Measurements from ENCODE around the gene VOPP1.
"Not testable (repeated sequence)": the region's sequence is repeated elsewhere in the genome, so short reads cannot be mapped to it uniquely, and the experiment has no call there.

VOPP1 gene

GRCh38 chr7:55472928-55473725 lies 99.2 kb downstream of the VOPP1 start:
- no peak for DNase-seq (ENCODE audit: low read depth)
- no peak for TF ChIP-seq CTCF (IDR thresholded peaks at IDR 0.05; ENCODE audit: low read depth, low read length, missing control alignments)
- no peak overlapping the region for H3K4me3 ChIP-seq (ENCODE audit: low read depth, low read length)
- in situ Hi-C loops (cut with HindIII; ENCODE audit: low sequenced_read_pairs): no loop called here

- H3K4me3 ChIP-seq (ENCODE audit: low read depth, low read length); in situ Hi-C loops (cut with HindIII; ENCODE audit: low sequenced_read_pairs); DNase-seq (ENCODE audit: low read depth): not testable (repeated sequence)
Measured at GRCh38 chr7:55472406-55472805, 99.9 kb downstream of the VOPP1 start.

DNA sequence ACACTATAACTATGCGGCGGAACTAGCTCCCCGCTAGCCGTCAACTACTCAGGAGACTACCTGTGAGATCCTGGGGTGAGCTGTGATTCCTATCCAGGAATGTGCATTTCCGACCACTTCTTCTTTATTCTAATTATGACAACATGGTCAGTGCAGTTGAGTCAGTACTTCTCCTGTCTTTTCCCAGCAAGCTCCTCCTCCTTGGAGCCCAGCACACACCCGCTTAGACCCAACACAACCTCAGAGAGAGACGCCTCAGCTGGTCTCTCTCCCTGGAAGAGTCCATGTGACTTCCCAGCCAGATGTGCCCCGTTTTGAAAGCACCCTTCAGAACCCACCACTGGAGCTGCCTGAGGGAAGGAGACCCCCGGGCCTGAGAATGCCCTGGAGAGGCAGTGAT lies 100.7 kb downstream of the VOPP1 start:
- in situ Hi-C loops (cut with HindIII; ENCODE audit: low sequenced_read_pairs); H3K4me3 ChIP-seq (ENCODE audit: low read depth, low read length); DNase-seq (ENCODE audit: low read depth): not testable (repeated sequence)

GRCh38 chr7:55470261-55470660 lies 102.0 kb downstream of the VOPP1 start:
- H3K4me3 ChIP-seq (ENCODE audit: low read depth, low read length): no peak overlapping the region
- no peak for TF ChIP-seq CTCF (IDR thresholded peaks at IDR 0.05; ENCODE audit: low read depth, low read length, missing control alignments)
- in situ Hi-C loops (cut with HindIII; ENCODE audit: low sequenced_read_pairs): no loop called here
- DNase-seq (ENCODE audit: low read depth): no peak

- TF ChIP-seq CTCF (IDR thresholded peaks at IDR 0.05; ENCODE audit: low read depth, low read length, missing control alignments): no peak
- in situ Hi-C loops (cut with HindIII; ENCODE audit: low sequenced_read_pairs): loop anchor here (5.0 kb wide), 2 partner anchors 42 to 103 kb away; partner anchors contain the start of gene VOPP1
- no peak for DNase-seq (ENCODE audit: low read depth)
- H3K4me3 ChIP-seq (ENCODE audit: low read depth, low read length): no peak overlapping the region
Measured at GRCh38 chr7:55469721-55470120, 102.6 kb downstream of the VOPP1 start.

DNA sequence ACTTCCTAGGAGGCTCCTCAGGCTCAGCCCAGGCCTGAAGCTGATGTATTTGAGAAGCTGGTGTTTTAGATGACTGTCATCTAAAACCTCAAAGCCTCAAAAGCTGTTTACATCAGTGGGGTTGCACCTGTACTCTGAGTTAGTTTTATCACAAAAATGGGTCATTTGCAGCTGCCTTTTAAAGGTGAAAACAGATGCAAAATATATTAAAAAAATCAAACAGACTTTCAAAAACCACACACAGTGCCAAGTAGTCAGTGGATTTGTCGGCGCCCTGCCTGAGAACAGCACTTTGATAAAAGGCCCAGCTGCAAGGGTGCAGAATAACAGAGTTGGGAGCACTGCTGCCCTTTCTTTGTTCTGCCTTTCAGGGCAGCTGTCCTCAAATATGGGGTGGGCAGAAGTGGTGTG lies 103.0 kb downstream of the VOPP1 start:
- in situ Hi-C loops (cut with HindIII; ENCODE audit: low sequenced_read_pairs): loop anchor here (5.0 kb wide), 2 partner anchors 42 to 103 kb away; partner anchors contain the start of gene VOPP1
- no peak for TF ChIP-seq CTCF (IDR thresholded peaks at IDR 0.05; ENCODE audit: low read depth, low read length, missing control alignments)
- H3K4me3 ChIP-seq (ENCODE audit: low read depth, low read length): no peak overlapping the region
- DNase-seq (ENCODE audit: low read depth): no peak

- TF ChIP-seq CTCF (IDR thresholded peaks at IDR 0.05; ENCODE audit: low read depth, low read length, missing control alignments): no peak
- DNase-seq (ENCODE audit: low read depth): no peak
- in situ Hi-C loops (cut with HindIII; ENCODE audit: low sequenced_read_pairs): loop anchor here (5.0 kb wide), 2 partner anchors 41 to 104 kb away; partner anchors contain the start of gene VOPP1
- no peak overlapping the region for H3K4me3 ChIP-seq (ENCODE audit: low read depth, low read length)
Measured at GRCh38 chr7:55468495-55468894, 103.8 kb downstream of the VOPP1 start.
